SK-N-MC (cell line): ENCODE results near the gene UBE2G2.

ENCODE experiments used
- EZH2 ChIP-seq: fragments of 200-600 bp; sonication (generic); IDR thresholded peaks from one replicate; pipeline ENCODE4 v1.6.1; 2017; ENCODE audit warnings: antibody characterized with exemption
- FOXP2 ChIP-seq: optimal IDR thresholded peaks from 2 replicates; pipeline ENCODE3; 2011; ENCODE audit warnings: mild to moderate bottlenecking, moderate library complexity; ENCODE audit not compliant: insufficient read depth; ENCODE audit errors: extremely low read length, control extremely low read depth
- POLR2AphosphoS5 ChIP-seq: IDR thresholded peaks from 2 replicates; pipeline ENCODE4 v1.6.1; 2012; ENCODE audit warnings: mild to moderate bottlenecking, low read depth, low read length, borderline replicate concordance

- TF ChIP-seq POLR2AphosphoS5: peak; percentile 48; the same call in 1 of the 2 replicates
- no peak for TF ChIP-seq EZH2
- TF ChIP-seq FOXP2: no peak
These were observed 2.0 kb upstream of the UBE2G2 start for GRCh38 chr21:44803651-44804050.
